Small intestine (tissue), 4 donors: ENCODE results near the gene NACA. TPM values are rescaled to one million over a fixed set of nuclear protein-coding genes. Genes with fewer than 3 reads are reported as not detected.

Source experiments
- polyA plus RNA-seq, 4 donors: library from polyadenylated mRNA; stranded (reverse) in 3 of 4; unstranded in 1 of 4; fragments of 200-250 nt in 3 of 4; fragments of 120-200 nt in 1 of 4; gene quantifications; one replicate each; pipeline versions ENCODE4 v1.2.1 to v1.2.3, GENCODE V29; 2013
- donor health status: healthy with polysubstance abuse.
- donor health status: Bipolar disorder and iron deficiency.
- donor health status: healthy.

The NACA gene
- polyA plus RNA-seq, 4 donors: 1,571 to 2,450 (median 1,843) TPM

Other genes with a start within 250 kb of the NACA start
- 1 to 10 TPM in 2 of 4 donors, under 1 TPM in 2; 0.54 to 2.1 (median 0.87) TPM for gene GLS2, start 237.1 kb downstream of the NACA start, polyA plus RNA-seq
- 10 to 100 TPM in 1 of 4 donors, 1 to 10 TPM in 3; 2.0 to 23.4 (median 5.8) TPM for gene RBMS2, start 203.5 kb downstream of the NACA start, polyA plus RNA-seq
- gene BAZ2A, start 95.0 kb downstream of the NACA start, polyA plus RNA-seq: 10 to 100 TPM; 19.2 to 71.1 (median 26.0) TPM
- 1,000 to 10,000 TPM in 2 of 4 donors, 100 to 1,000 TPM in 2; 527 to 1,455 (median 997) TPM for gene ATP5F1B, start 79.3 kb downstream of the NACA start, polyA plus RNA-seq
- gene PTGES3, start 37.0 kb downstream of the NACA start, polyA plus RNA-seq: 100 to 1,000 TPM; 130 to 235 (median 180) TPM
- 10 to 100 TPM in 2 of 4 donors, 1 to 10 TPM in 2; 2.0 to 14.7 (median 8.6) TPM for gene PRIM1, start 27.0 kb upstream of the NACA start, polyA plus RNA-seq
- 1 to 10 TPM in 2 of 4 donors, under 1 TPM in 1, not detected in 1; 0.22 to 4.0 (median 1.4) TPM for gene HSD17B6, start 38.0 kb upstream of the NACA start, polyA plus RNA-seq
- gene SDR9C7, start 209.1 kb upstream of the NACA start, polyA plus RNA-seq: not detected
- gene RDH16, start 232.3 kb upstream of the NACA start, polyA plus RNA-seq: under 1 TPM in 2 of 4 donors, not detected in 2; 0.12 to 0.30 TPM